ENCODE data around the gene ZBTB4. TPM values are rescaled to one million over a fixed set of nuclear protein-coding genes. Genes with fewer than 3 reads are reported as not detected.

Gene ZBTB4
- total and polyA plus RNA-seq, 9 of the 15 experiments (the other 6 are each of a cell fraction or from before 2014, with no cell fraction given): 0.92 to 6.9 (median 3.3) TPM

DNA sequence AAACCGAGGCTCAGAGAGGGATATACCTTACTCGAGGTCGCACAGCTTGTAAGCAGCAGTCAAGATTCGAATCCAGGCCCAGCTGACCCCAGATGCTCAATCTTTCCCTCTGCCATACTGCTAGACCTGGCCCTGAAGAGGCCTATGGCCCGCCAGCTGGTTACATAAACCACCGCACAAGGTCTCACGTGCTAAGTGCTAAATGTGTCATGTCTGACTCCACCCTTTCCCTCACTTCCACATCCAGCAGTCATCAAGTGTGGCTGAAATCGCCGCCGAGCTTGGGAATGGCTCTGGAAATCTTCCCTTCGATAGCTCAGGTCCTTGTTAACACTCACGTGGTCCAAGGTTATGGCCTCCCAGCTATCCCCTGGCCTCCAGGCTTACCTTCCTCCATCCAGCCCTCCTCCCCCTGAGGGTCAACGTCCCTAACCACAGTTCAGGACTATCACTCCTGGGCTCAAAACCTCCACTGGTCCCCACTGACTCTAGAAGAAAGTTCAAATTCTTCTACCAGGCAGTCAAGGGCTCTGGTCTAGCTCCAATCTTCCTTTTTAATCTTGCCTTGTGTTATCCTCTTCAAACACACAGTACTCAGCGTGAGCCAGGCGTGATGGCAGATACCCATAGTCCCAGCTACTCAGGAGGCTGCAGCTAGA is 3.5 kb downstream of the ZBTB4 start (continued):
- TF ChIP-seq, protein P1, sequence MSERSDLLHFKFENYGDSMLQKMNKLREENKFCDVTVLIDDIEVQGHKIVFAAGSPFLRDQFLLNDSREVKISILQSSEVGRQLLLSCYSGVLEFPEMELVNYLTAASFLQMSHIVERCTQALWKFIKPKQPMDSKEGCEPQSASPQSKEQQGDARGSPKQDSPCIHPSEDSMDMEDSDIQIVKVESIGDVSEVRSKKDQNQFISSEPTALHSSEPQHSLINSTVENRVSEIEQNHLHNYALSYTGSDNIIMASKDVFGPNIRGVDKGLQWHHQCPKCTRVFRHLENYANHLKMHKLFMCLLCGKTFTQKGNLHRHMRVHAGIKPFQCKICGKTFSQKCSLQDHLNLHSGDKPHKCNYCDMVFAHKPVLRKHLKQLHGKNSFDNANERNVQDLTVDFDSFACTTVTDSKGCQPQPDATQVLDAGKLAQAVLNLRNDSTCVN (CRISPR knock-in tag; IDR thresholded peaks at IDR 0.05): no peak
- TF ChIP-seq ZNF124 (CRISPR knock-in tag; IDR thresholded peaks at IDR 0.05) (no peak), FIP1L1 (IDR thresholded peaks at IDR 0.05; ENCODE audit: low read depth, low read length, poor library complexity, severe bottlenecking) (no peak), MECOM (CRISPR knock-in tag; IDR thresholded peaks at IDR 0.05) (no peak), NUFIP1 (IDR thresholded peaks at IDR 0.05; ENCODE audit: partially characterized antibody) (no peak), PTTG1 (tag; IDR thresholded peaks at IDR 0.05; ENCODE audit: low read depth) (no peak), GTF2E2 (tag; IDR thresholded peaks at IDR 0.05) (no peak), MCM7 (IDR thresholded peaks at IDR 0.05) (no peak), HNRNPUL1 (IDR thresholded peaks at IDR 0.05; ENCODE audit: low read length) (no peak), BRCA1 (IDR thresholded peaks at IDR 0.05) (no peak), BRCA1 (CRISPR knock-in tag; IDR thresholded peaks at IDR 0.05) (no peak)
- TF ChIP-seq, protein P2, sequence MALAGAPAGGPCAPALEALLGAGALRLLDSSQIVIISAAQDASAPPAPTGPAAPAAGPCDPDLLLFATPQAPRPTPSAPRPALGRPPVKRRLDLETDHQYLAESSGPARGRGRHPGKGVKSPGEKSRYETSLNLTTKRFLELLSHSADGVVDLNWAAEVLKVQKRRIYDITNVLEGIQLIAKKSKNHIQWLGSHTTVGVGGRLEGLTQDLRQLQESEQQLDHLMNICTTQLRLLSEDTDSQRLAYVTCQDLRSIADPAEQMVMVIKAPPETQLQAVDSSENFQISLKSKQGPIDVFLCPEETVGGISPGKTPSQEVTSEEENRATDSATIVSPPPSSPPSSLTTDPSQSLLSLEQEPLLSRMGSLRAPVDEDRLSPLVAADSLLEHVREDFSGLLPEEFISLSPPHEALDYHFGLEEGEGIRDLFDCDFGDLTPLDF (CRISPR knock-in tag; IDR thresholded peaks at IDR 0.05): no peak
- TF ChIP-seq, protein P3, sequence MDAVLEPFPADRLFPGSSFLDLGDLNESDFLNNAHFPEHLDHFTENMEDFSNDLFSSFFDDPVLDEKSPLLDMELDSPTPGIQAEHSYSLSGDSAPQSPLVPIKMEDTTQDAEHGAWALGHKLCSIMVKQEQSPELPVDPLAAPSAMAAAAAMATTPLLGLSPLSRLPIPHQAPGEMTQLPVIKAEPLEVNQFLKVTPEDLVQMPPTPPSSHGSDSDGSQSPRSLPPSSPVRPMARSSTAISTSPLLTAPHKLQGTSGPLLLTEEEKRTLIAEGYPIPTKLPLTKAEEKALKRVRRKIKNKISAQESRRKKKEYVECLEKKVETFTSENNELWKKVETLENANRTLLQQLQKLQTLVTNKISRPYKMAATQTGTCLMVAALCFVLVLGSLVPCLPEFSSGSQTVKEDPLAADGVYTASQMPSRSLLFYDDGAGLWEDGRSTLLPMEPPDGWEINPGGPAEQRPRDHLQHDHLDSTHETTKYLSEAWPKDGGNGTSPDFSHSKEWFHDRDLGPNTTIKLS (IDR thresholded peaks at IDR 0.05; ENCODE audit: borderline replicate concordance, low read depth): no peak
- TF ChIP-seq, protein P4, sequence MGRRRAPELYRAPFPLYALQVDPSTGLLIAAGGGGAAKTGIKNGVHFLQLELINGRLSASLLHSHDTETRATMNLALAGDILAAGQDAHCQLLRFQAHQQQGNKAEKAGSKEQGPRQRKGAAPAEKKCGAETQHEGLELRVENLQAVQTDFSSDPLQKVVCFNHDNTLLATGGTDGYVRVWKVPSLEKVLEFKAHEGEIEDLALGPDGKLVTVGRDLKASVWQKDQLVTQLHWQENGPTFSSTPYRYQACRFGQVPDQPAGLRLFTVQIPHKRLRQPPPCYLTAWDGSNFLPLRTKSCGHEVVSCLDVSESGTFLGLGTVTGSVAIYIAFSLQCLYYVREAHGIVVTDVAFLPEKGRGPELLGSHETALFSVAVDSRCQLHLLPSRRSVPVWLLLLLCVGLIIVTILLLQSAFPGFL (CRISPR knock-in tag; IDR thresholded peaks at IDR 0.05): no peak
- TF ChIP-seq, protein P5, sequence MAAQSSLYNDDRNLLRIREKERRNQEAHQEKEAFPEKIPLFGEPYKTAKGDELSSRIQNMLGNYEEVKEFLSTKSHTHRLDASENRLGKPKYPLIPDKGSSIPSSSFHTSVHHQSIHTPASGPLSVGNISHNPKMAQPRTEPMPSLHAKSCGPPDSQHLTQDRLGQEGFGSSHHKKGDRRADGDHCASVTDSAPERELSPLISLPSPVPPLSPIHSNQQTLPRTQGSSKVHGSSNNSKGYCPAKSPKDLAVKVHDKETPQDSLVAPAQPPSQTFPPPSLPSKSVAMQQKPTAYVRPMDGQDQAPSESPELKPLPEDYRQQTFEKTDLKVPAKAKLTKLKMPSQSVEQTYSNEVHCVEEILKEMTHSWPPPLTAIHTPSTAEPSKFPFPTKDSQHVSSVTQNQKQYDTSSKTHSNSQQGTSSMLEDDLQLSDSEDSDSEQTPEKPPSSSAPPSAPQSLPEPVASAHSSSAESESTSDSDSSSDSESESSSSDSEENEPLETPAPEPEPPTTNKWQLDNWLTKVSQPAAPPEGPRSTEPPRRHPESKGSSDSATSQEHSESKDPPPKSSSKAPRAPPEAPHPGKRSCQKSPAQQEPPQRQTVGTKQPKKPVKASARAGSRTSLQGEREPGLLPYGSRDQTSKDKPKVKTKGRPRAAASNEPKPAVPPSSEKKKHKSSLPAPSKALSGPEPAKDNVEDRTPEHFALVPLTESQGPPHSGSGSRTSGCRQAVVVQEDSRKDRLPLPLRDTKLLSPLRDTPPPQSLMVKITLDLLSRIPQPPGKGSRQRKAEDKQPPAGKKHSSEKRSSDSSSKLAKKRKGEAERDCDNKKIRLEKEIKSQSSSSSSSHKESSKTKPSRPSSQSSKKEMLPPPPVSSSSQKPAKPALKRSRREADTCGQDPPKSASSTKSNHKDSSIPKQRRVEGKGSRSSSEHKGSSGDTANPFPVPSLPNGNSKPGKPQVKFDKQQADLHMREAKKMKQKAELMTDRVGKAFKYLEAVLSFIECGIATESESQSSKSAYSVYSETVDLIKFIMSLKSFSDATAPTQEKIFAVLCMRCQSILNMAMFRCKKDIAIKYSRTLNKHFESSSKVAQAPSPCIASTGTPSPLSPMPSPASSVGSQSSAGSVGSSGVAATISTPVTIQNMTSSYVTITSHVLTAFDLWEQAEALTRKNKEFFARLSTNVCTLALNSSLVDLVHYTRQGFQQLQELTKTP (IDR thresholded peaks at IDR 0.05; ENCODE audit: low read depth in 1 of 2, partially characterized antibody in 2 of 2): no peak
- TF ChIP-seq, protein P6, sequence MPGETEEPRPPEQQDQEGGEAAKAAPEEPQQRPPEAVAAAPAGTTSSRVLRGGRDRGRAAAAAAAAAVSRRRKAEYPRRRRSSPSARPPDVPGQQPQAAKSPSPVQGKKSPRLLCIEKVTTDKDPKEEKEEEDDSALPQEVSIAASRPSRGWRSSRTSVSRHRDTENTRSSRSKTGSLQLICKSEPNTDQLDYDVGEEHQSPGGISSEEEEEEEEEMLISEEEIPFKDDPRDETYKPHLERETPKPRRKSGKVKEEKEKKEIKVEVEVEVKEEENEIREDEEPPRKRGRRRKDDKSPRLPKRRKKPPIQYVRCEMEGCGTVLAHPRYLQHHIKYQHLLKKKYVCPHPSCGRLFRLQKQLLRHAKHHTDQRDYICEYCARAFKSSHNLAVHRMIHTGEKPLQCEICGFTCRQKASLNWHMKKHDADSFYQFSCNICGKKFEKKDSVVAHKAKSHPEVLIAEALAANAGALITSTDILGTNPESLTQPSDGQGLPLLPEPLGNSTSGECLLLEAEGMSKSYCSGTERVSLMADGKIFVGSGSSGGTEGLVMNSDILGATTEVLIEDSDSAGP (CRISPR knock-in tag; IDR thresholded peaks at IDR 0.05): no peak
